WTC11 (cell line): ENCODE results near the gene PRR7. TPM values are rescaled to one million over a fixed set of nuclear protein-coding genes. Genes with fewer than 3 reads are reported as not detected.

Source experiments
- ATAC-seq: fragments of 200-7000 bp; cut with Tn5 transposase; 2 replicates; pipeline ENCODE4 v1.10.0; 2021; ENCODE audit warnings: mild to moderate bottlenecking, moderate library complexity
- CTCF ChIA-PET: fragments of 300-600 bp; sonication (Branson Sonifier 250); formaldehyde crosslinking; loops from one replicate; lab custom pipeline; 2021; ENCODE audit warnings: antibody characterized with exemption; lab: Charles Lee
- POLR2A ChIA-PET: fragments of 350-600 bp; sonication (Branson Sonifier 250); formaldehyde crosslinking; loops from one replicate; lab custom pipeline; 2021; ENCODE audit warnings: antibody characterized with exemption; lab: Charles Lee
- DNase-seq: peaks from one replicate; pipeline ENCODE4 v3.0.0; 2021; ENCODE audit warnings: low spot score
- H3K27ac Mint-ChIP-seq: 2 replicates; pipeline ENCODE4 v1.8.0; 2021; ENCODE audit warnings: mixed read lengths
- H3K27me3 Mint-ChIP-seq: 2 replicates; pipeline ENCODE4 v1.8.0; 2021; ENCODE audit warnings: low read depth, mild to moderate bottlenecking, moderate library complexity, mixed read lengths
- H3K36me3 Mint-ChIP-seq: 2 replicates; pipeline ENCODE4 v1.8.0; 2021; ENCODE audit warnings: mixed read lengths
- H3K4me1 Mint-ChIP-seq: 2 replicates; pipeline ENCODE4 v1.8.0; 2022; ENCODE audit warnings: mixed read lengths
- H3K4me3 Mint-ChIP-seq: 2 replicates; pipeline ENCODE4 v1.8.0; 2021; ENCODE audit warnings: mild to moderate bottlenecking, moderate library complexity, mixed read lengths
- H3K9me3 Mint-ChIP-seq: 2 replicates; pipeline ENCODE4 v1.8.0; 2021; ENCODE audit warnings: mixed read lengths
- EMX1 ChIP-seq: fragments of 250-450 bp; sonication (Bioruptor Pico); IDR thresholded peaks from 2 replicates; pipeline ENCODE4 v1.8.0; 2021; ENCODE audit warnings: mild to moderate bottlenecking
- FOXK1 ChIP-seq: sonication (generic); formaldehyde crosslinking; IDR thresholded peaks from 2 replicates; pipeline ENCODE4 v1.8.0; 2022; ENCODE audit warnings: mild to moderate bottlenecking, moderate library complexity, missing genetic modification reagents
- HMGA2 ChIP-seq: fragments of 250-450 bp; sonication (Bioruptor Pico); IDR thresholded peaks from 2 replicates; pipeline ENCODE4 v1.4.0; 2021; ENCODE audit warnings: mild to moderate bottlenecking, moderate library complexity
- JUN ChIP-seq: sonication (generic); formaldehyde crosslinking; IDR thresholded peaks from 2 replicates; pipeline ENCODE4 v1.8.0; 2023; ENCODE audit warnings: mild to moderate bottlenecking, missing genetic modification reagents
- NFATC4 ChIP-seq: fragments of 250-450 bp; sonication (Bioruptor Pico); IDR thresholded peaks from 2 replicates; pipeline ENCODE4 v1.9.0; 2021; ENCODE audit warnings: mild to moderate bottlenecking
- PRRX2 ChIP-seq: fragments of 250-450 bp; sonication (Bioruptor Pico); IDR thresholded peaks from 2 replicates; pipeline ENCODE4 v1.8.0; 2021; ENCODE audit warnings: mild to moderate bottlenecking
- SMAD4 ChIP-seq: sonication (generic); formaldehyde crosslinking; IDR thresholded peaks from 2 replicates; pipeline ENCODE4 v1.8.0; 2022; ENCODE audit warnings: mild to moderate bottlenecking, missing genetic modification reagents
- TCF7 ChIP-seq: sonication (generic); formaldehyde crosslinking; IDR thresholded peaks from 2 replicates; pipeline ENCODE4 v1.8.0; 2022; ENCODE audit warnings: mild to moderate bottlenecking, low read depth, missing genetic modification reagents, moderate library complexity
- ZNF263 ChIP-seq: sonication (generic); formaldehyde crosslinking; IDR thresholded peaks from 2 replicates; pipeline ENCODE4 v1.8.1; 2022; ENCODE audit warnings: low read depth, mild to moderate bottlenecking, moderate library complexity, missing genetic modification reagents
- ZNF416 ChIP-seq: fragments of 250-450 bp; sonication (Bioruptor Pico); IDR thresholded peaks from 2 replicates; pipeline ENCODE4 v1.9.0; 2021; ENCODE audit warnings: mild to moderate bottlenecking, inconsistent platforms
- ZNF423 ChIP-seq: fragments of 250-450 bp; sonication (Bioruptor Pico); IDR thresholded peaks from 2 replicates; pipeline ENCODE4 v2.1.2; 2022; ENCODE audit warnings: mild to moderate bottlenecking, moderate library complexity
- total RNA-seq: library from RNA; stranded (reverse); gene quantifications from 3 replicates; pipeline ENCODE4 v1.2.3, GENCODE V29; 2021
- TF ChIP-seq, protein P1 (sequence below): sonication (generic); formaldehyde crosslinking; IDR thresholded peaks from 2 replicates; pipeline ENCODE4 v1.8.1; 2022; ENCODE audit warnings: low read depth, missing genetic modification reagents, borderline replicate concordance
- TF ChIP-seq, protein P2 (sequence below): sonication (generic); formaldehyde crosslinking; IDR thresholded peaks from 2 replicates; pipeline ENCODE4 v1.8.1; 2022; ENCODE audit warnings: mild to moderate bottlenecking, moderate library complexity, missing genetic modification reagents
- TF ChIP-seq, protein P3 (sequence below): fragments of 250-450 bp; sonication (Bioruptor Pico); conservative IDR thresholded peaks from 2 replicates; pipeline ENCODE4 v1.9.0; 2021; ENCODE audit warnings: mild to moderate bottlenecking
- TF ChIP-seq, protein P4 (sequence below): sonication (generic); formaldehyde crosslinking; IDR thresholded peaks from 2 replicates; pipeline ENCODE4 v1.8.1; 2023; ENCODE audit warnings: mild to moderate bottlenecking, missing genetic modification reagents
- TF ChIP-seq, protein P5 (sequence below): sonication (generic); formaldehyde crosslinking; IDR thresholded peaks from 2 replicates; pipeline ENCODE4 v1.8.0; 2023; ENCODE audit warnings: missing genetic modification reagents, mild to moderate bottlenecking, borderline replicate concordance
- TF ChIP-seq, protein P6 (sequence below): sonication (generic); formaldehyde crosslinking; IDR thresholded peaks from 2 replicates; pipeline ENCODE4 v1.8.0; 2022; ENCODE audit warnings: mild to moderate bottlenecking, missing genetic modification reagents
- TF ChIP-seq, protein P7 (sequence below): sonication (generic); formaldehyde crosslinking; IDR thresholded peaks from 2 replicates; pipeline ENCODE4 v1.8.1; 2022; ENCODE audit warnings: low read depth, mild to moderate bottlenecking, moderate library complexity, missing genetic modification reagents, borderline replicate concordance
- TF ChIP-seq, protein P8 (sequence below): sonication (generic); formaldehyde crosslinking; IDR thresholded peaks from 2 replicates; pipeline ENCODE4 v1.8.0; 2023; ENCODE audit warnings: missing genetic modification reagents
- TF ChIP-seq, protein P9 (sequence below): fragments of 250-450 bp; sonication (Bioruptor Pico); IDR thresholded peaks from 2 replicates; pipeline ENCODE4 v1.8.0; 2021; ENCODE audit warnings: mild to moderate bottlenecking

Gene PRR7
- total RNA-seq, 1 experiment from 2014 or later: 13.1 TPM

DNA sequence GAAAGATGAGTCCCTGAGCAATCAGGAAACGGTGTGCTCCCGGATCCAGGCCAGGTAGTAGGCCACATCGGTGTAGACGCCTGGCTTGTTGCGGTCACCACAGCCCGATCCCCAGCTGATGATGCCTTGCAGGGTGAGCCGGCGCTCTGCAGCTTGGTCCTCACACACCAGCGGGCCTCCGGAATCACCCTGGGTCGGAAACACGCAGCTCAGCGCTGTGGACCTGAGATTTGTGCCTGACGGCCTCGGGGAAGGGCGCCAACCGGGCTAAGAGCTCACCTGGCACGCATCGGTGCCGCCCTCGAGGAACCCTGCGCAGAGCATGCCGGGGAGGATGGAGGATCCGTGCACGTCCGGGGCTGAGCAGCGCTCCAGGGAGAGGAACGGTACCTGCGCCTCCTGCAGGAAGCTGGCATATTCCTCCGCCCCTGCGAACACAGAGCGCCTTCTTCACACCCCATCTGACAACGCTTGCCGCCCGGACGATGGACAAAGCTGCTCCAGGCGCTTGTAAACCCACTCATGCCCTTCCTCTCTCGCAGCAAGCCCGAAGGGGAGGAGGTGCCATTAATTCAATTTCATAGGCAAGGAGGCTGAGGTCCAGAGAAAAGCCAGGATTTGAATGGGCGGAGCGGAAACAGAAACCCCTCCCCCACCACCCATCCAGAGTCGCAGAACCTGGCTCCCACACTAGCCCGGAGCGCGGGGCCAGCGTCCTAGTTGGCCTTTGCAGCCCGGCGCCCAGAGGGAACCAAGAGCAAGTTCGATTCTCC, 44.2 kb upstream of the PRR7 start:
- peak; percentile 83 for ATAC-seq
- TF ChIP-seq, protein P1, sequence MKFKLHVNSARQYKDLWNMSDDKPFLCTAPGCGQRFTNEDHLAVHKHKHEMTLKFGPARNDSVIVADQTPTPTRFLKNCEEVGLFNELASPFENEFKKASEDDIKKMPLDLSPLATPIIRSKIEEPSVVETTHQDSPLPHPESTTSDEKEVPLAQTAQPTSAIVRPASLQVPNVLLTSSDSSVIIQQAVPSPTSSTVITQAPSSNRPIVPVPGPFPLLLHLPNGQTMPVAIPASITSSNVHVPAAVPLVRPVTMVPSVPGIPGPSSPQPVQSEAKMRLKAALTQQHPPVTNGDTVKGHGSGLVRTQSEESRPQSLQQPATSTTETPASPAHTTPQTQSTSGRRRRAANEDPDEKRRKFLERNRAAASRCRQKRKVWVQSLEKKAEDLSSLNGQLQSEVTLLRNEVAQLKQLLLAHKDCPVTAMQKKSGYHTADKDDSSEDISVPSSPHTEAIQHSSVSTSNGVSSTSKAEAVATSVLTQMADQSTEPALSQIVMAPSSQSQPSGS: peak; percentile 51; the same call in 1 of the 2 replicates
- TF ChIP-seq, protein P2, sequence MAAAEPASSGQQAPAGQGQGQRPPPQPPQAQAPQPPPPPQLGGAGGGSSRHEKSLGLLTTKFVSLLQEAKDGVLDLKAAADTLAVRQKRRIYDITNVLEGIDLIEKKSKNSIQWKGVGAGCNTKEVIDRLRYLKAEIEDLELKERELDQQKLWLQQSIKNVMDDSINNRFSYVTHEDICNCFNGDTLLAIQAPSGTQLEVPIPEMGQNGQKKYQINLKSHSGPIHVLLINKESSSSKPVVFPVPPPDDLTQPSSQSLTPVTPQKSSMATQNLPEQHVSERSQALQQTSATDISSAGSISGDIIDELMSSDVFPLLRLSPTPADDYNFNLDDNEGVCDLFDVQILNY (CRISPR knock-in tag): 0 out of 2 replicates have a peak, but pooled peaks have one; percentile 54
- TF ChIP-seq, protein P3, sequence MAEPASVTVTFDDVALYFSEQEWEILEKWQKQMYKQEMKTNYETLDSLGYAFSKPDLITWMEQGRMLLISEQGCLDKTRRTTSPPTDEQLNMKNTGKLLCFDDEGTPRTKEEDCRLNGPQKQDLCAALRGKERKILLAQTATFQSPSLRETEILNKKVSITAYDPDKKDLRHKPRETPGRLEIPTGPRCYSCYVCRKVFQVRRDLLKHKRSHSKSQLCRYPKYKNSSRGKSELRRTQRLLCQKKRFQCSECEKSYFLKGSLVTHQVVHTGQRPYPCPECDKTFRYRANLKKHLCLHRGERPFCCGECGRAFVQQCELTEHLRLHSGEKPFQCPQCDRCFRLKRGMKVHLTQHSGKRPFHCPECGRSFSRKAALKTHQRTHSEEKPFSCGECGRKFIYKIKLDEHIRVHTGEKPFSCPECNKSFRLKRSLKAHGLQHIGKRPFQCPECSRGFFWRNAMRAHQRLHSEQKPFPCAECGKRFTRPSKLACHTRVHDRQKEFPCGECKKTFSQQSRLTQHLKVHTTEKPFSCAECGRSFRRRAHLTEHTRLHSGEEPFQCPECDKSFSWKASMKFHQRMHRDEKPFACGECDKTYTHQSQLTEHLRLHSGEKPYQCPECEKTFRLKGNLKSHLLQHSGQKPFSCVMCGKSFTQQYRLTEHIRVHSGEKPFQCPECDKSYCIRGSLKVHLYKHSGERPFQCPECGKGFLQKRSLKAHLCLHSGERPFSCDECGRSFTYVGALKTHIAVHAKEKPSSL (CRISPR knock-in tag): no peak
- TF ChIP-seq SMAD4 (CRISPR knock-in tag) (no peak), JUN (CRISPR knock-in tag) (0 out of 2 replicates have a peak, but pooled peaks have one; percentile 83), NFATC4 (CRISPR knock-in tag) (no peak), TCF7 (CRISPR knock-in tag) (peak; percentile 87; the same call in 1 of the 2 replicates), EMX1 (no peak), FOXK1 (peak; percentile 90), ZNF423 (no peak), PRRX2 (CRISPR knock-in tag) (no peak), HMGA2 (CRISPR knock-in tag) (no peak), ZNF416 (no peak), ZNF263 (CRISPR knock-in tag) (peak; percentile 71; the same call in 1 of the 2 replicates)
- TF ChIP-seq, protein P4, sequence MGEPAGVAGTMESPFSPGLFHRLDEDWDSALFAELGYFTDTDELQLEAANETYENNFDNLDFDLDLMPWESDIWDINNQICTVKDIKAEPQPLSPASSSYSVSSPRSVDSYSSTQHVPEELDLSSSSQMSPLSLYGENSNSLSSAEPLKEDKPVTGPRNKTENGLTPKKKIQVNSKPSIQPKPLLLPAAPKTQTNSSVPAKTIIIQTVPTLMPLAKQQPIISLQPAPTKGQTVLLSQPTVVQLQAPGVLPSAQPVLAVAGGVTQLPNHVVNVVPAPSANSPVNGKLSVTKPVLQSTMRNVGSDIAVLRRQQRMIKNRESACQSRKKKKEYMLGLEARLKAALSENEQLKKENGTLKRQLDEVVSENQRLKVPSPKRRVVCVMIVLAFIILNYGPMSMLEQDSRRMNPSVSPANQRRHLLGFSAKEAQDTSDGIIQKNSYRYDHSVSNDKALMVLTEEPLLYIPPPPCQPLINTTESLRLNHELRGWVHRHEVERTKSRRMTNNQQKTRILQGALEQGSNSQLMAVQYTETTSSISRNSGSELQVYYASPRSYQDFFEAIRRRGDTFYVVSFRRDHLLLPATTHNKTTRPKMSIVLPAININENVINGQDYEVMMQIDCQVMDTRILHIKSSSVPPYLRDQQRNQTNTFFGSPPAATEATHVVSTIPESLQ (CRISPR knock-in tag): no peak
- TF ChIP-seq, protein P5, sequence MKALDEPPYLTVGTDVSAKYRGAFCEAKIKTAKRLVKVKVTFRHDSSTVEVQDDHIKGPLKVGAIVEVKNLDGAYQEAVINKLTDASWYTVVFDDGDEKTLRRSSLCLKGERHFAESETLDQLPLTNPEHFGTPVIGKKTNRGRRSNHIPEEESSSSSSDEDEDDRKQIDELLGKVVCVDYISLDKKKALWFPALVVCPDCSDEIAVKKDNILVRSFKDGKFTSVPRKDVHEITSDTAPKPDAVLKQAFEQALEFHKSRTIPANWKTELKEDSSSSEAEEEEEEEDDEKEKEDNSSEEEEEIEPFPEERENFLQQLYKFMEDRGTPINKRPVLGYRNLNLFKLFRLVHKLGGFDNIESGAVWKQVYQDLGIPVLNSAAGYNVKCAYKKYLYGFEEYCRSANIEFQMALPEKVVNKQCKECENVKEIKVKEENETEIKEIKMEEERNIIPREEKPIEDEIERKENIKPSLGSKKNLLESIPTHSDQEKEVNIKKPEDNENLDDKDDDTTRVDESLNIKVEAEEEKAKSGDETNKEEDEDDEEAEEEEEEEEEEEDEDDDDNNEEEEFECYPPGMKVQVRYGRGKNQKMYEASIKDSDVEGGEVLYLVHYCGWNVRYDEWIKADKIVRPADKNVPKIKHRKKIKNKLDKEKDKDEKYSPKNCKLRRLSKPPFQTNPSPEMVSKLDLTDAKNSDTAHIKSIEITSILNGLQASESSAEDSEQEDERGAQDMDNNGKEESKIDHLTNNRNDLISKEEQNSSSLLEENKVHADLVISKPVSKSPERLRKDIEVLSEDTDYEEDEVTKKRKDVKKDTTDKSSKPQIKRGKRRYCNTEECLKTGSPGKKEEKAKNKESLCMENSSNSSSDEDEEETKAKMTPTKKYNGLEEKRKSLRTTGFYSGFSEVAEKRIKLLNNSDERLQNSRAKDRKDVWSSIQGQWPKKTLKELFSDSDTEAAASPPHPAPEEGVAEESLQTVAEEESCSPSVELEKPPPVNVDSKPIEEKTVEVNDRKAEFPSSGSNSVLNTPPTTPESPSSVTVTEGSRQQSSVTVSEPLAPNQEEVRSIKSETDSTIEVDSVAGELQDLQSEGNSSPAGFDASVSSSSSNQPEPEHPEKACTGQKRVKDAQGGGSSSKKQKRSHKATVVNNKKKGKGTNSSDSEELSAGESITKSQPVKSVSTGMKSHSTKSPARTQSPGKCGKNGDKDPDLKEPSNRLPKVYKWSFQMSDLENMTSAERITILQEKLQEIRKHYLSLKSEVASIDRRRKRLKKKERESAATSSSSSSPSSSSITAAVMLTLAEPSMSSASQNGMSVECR (CRISPR knock-in tag): peak; percentile 91
- TF ChIP-seq, protein P6, sequence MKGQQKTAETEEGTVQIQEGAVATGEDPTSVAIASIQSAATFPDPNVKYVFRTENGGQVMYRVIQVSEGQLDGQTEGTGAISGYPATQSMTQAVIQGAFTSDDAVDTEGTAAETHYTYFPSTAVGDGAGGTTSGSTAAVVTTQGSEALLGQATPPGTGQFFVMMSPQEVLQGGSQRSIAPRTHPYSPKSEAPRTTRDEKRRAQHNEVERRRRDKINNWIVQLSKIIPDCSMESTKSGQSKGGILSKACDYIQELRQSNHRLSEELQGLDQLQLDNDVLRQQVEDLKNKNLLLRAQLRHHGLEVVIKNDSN (CRISPR knock-in tag): peak; percentile 61; the same call in 1 of the 2 replicates
- TF ChIP-seq, protein P7, sequence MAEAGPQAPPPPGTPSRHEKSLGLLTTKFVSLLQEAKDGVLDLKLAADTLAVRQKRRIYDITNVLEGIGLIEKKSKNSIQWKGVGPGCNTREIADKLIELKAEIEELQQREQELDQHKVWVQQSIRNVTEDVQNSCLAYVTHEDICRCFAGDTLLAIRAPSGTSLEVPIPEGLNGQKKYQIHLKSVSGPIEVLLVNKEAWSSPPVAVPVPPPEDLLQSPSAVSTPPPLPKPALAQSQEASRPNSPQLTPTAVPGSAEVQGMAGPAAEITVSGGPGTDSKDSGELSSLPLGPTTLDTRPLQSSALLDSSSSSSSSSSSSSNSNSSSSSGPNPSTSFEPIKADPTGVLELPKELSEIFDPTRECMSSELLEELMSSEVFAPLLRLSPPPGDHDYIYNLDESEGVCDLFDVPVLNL (CRISPR knock-in tag): 0 out of 2 replicates have a peak, but pooled peaks have one; percentile 56
- TF ChIP-seq, protein P8, sequence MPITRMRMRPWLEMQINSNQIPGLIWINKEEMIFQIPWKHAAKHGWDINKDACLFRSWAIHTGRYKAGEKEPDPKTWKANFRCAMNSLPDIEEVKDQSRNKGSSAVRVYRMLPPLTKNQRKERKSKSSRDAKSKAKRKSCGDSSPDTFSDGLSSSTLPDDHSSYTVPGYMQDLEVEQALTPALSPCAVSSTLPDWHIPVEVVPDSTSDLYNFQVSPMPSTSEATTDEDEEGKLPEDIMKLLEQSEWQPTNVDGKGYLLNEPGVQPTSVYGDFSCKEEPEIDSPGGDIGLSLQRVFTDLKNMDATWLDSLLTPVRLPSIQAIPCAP (CRISPR knock-in tag): peak; percentile 97
- TF ChIP-seq, protein P9, sequence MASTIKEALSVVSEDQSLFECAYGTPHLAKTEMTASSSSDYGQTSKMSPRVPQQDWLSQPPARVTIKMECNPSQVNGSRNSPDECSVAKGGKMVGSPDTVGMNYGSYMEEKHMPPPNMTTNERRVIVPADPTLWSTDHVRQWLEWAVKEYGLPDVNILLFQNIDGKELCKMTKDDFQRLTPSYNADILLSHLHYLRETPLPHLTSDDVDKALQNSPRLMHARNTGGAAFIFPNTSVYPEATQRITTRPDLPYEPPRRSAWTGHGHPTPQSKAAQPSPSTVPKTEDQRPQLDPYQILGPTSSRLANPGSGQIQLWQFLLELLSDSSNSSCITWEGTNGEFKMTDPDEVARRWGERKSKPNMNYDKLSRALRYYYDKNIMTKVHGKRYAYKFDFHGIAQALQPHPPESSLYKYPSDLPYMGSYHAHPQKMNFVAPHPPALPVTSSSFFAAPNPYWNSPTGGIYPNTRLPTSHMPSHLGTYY: no peak

More for the DNA sequence above, 44.2 kb upstream of the PRR7 start:
- peaks cover 9% of the 10 kb centered on the region for H3K4me1 Mint-ChIP-seq
- DNase-seq: peak; percentile 90
- H3K36me3 Mint-ChIP-seq: no peaks in the 10 kb centered on the region
- ChIA-PET CTCF (interaction anchor here (0.6 to 7.9 kb wide), 34 partner anchors 12 to 331 kb away, joined by 3 to 202 read pairs (median 7); partner anchors contain the start of genes DOK3, GRK6, LMAN2 and PRR7), POLR2A (interaction anchor here (0.6 to 4.1 kb wide), 13 partner anchors 9 to 52 kb away, joined by 3 to 38 read pairs (median 4); partner anchors contain the start of genes GRK6 and PRR7)
- peak overlapping the region; percentile 69; the same call in 1 of the 2 replicates for H3K27ac Mint-ChIP-seq
- no peaks in the 10 kb centered on the region for H3K9me3 Mint-ChIP-seq
- H3K4me3 Mint-ChIP-seq: peak overlapping the region; percentile 84
- H3K27me3 Mint-ChIP-seq: peaks cover 68% of the 10 kb centered on the region
